Left kidney (tissue), 2 donors: ENCODE results near the gene RAVER2. TPM values are rescaled to one million over a fixed set of nuclear protein-coding genes. Genes with fewer than 3 reads are reported as not detected.
"Not testable (repeated sequence)": the region's sequence is repeated elsewhere in the genome, so short reads cannot be mapped to it uniquely, and the experiment has no call there.

Experiments used
- DNase-seq: peaks from one replicate; pipeline ENCODE4 v3.0.0-alpha.2; 2013
- polyA plus RNA-seq: library from polyadenylated mRNA; unstranded; fragments of 120-200 nt; gene quantifications from one replicate; pipeline ENCODE4 v1.2.1, GENCODE V29; 2013; ENCODE audit not compliant: insufficient read length

The RAVER2 gene
- polyA plus RNA-seq, 1 donor, result 35.0 TPM

DNA sequence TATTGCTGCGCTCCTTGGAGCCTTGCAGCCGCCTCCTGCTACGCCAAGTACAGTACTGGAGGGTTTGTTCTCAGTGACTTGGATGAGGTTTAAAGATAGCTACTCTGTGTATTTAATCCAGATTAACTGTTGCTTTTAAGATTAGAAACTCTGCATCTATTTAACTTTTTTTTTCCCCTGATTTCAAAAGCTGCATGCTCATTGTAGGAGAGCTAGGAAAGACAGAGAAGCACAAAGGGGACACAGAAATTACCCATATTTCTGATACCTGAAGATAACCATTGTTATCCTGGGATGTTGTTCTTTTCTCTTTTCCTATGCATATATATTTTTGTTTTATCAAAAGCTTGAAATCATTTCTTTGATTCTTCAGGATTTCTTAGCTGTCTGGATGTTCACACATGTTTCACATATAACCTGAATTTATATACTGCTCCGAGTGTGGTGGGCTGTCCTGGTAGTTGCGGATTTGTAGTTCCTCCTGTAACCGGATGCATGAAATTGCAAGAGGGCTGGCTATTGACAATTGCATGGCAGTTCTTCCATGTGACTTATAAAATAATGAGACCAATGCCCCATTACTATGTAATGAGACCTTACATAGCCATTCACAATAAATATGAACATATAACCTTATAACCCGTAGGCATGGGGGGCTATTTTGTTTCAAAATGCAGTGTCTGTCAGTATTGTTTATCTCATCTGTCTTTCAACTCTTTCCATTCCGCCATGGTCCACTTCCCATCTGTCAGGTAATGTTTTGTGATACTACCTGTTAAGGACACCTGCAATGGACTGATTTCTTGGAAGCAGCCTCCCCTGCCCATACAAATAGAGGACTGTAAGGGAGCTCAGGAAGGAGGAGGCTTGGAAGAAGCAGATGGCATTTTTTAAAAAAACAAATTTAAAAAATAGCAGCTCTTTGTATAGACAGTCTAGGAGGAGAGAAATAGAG is 1.4 kb downstream of the RAVER2 start:
- DNase-seq, result peak; percentile 12

DNA sequence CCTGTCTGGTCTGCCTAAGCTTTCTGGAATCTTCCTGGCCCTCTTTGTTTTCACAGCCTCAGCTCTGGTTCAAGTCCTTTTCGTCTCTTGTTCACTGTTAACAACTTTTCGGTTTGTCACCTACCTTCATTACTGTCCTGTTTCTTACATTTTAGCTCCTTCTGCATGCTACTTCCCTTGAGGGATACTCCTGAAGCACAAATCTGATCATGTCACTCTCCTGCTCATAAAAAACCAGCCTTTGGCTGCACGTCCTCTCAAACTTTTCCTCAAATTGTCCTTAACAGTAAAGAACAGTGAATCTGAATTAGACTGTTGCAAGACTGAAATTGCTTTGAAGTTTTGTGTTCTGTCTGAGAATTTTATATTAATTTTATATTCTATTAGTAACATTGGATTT is 3.3 kb downstream of the RAVER2 start:
- no peak for DNase-seq

- no peak for DNase-seq
These were observed 3.8 kb downstream of the RAVER2 start for GRCh38 chr1:64748706-64749105.

GRCh38 chr1:64750092-64750491 is 5.2 kb downstream of the RAVER2 start:
- DNase-seq, result no peak

DNA sequence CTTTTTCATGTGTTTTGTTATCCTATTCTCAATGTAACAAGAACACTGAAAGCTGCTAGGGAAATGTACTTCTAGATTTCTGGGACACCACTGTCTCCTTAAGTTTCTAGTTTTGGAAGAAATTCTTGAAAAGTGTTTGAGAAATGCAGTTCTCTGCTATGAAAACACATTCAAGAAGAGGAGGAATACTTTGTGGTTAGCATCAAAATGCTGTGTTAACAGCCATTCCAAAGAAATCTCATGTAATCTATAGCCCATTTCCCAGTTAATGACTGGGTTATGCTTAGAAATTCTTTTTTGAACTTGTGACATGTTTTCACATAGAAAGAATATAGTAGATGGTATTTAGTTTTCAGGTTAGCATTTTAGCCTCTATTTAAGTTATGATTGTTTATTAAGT is 6.0 kb downstream of the RAVER2 start:
- no peak for DNase-seq

DNA sequence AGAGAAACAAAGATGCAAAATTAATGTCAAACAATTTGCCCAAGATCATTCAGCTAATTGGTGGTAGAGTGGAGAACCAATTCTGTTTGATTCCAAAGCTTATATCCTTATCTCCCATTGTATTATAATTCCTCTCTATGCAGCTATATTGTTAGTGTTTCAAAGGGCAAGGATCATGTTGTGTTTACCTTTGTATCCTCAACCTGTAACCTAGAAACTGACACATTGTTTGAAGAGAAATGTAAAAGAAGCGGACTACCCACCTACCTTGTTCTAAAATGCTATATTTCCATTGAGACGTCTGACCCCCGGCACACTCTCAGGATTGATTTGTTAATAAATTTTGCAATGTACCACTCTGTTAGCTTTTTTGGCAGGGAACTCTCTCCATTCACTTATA is 9.3 kb downstream of the RAVER2 start:
- no peak for DNase-seq

DNA sequence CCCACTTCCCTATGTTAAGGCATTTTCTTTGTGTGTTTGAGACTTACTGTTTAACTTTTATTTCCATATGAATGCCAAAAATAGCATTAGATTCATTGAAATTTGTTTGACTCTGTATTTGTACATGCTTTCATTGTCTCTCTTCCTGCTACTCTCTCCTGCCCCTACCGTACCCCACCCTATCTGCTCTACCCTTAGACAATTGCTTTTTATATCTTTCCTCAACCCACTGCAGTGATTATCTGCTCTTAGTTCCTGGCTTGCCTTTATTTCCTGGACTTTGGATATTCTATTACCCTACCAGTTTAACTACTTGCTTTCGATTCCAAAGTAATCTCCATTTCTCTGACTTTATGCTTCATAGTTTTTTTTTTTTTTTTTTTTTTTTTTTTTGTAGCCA is 10.5 kb downstream of the RAVER2 start:
- no peak for DNase-seq

GRCh38 chr1:64756770-64757169 is 11.9 kb downstream of the RAVER2 start:
- DNase-seq, result no peak

- no peak for DNase-seq
These were observed 12.3 kb downstream of the RAVER2 start for GRCh38 chr1:64757213-64757612.

- no peak for DNase-seq
These were observed 13.4 kb downstream of the RAVER2 start for GRCh38 chr1:64758233-64758632.

GRCh38 chr1:64759968-64760367 is 15.1 kb downstream of the RAVER2 start:
- no peak for DNase-seq

DNA sequence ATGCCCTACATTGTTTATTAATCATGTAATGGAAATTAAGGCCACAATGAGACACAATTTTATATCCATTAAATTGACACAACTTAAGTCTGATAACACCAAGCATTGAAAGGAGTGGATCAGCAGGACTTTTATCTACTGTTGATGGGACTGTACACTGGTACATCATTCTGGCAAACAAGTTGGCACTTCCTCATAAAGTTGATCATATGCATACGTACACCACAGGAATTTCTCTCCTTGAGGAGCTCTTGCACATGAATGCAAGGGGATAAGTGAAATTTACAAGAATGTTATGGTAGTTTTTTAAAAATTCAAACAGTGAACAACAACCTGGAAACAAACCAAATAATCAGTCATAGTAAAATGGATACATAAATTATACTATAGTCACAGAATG is 20.1 kb downstream of the RAVER2 start:
- DNase-seq, result no peak

DNA sequence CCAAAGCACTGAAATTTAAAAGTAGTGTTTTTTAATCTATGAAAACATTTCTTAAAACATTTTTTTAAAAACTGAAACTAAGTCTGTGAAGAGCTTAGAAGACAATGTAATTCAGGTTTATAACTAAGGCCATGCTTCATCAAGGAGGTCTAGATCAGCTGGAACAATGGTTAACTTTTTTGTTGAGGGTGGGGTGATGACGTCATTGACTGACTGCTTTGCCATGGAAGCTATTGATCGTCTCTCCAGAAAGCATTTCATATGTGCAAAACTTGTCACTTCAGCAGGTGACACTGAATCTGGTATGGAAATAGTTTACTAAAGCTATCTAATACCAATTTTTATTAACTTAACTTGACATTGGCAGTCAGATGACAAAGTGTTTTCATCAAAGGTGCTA is 21.0 kb downstream of the RAVER2 start:
- DNase-seq, result no peak

DNA sequence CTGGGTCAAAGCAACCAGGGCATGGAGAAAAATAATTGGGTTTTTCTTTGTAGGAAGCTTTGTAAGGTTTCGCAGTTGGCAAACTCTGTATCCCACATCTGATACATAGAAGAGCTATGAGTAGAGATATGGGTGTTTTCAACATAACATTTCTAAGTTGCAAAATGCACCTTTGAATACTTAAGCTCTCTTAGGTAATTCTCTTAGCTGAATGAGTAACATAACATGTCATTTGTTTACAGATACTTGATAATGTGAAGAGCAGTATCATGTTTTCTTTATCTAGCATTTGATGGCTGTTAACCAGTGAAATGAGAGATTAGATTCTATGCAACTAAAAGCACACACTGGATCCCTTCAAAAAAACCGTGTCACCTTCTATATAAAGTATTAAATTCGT is 21.6 kb downstream of the RAVER2 start:
- no peak for DNase-seq

DNA sequence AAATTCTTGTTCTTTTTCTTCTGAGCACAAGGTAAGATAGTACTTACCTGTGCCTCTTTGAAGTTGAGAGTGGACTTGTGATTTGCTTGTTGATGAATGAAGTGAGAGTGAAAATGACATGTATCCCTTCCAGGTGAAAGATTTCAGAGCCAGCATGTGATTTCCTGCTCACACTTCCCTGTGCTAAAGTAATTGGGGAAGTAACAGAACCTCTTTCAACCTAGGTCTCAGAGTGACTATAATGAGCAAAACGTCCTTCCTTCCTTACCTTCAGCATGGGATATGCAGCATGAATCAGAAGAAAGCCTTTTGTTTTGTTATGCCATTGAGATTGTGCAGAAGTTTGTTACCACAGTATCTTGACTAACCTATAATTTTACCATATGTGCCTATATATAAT is 24.6 kb downstream of the RAVER2 start:
- DNase-seq, result no peak

DNA sequence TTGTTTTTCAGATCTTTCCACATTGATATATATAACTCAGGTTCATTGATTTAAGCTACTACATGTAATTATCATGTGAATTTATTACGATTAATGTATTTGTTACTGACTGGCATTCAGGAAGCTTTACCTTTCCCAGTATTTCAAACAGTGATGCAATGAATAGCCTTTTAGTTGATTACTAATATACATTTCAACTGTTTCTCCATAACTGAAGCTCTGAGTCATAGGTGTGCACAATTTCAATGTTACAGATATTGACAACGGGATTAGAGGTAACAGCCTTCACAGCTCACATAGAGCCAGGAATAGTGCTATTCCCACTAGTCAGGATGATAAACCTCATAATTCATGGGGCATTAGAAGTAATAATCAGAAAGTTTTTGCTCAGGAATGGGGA is 25.1 kb downstream of the RAVER2 start:
- DNase-seq, result no peak

DNA sequence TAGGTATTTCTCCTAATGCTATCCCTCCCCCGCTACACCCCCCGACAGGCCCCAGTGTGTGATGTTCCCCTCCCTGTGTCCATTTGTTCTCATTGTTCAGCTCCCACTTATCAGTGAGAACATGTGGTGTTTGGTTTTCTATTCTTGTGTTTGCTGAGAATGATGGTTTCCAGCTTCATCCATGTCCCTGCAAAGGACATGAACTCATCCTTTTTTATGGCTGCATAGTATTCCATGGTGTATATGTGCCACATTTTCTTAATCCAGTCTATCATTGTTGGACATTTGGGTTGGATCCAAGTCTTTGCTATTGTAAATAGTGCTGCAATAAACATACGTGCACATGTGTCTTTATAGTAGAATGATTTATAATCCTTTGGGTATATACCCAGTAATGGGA is 28.4 kb downstream of the RAVER2 start:
- not testable (repeated sequence) for DNase-seq

- DNase-seq, result no peak
These were observed 30.2 kb downstream of the RAVER2 start for GRCh38 chr1:64775113-64775512.

DNA sequence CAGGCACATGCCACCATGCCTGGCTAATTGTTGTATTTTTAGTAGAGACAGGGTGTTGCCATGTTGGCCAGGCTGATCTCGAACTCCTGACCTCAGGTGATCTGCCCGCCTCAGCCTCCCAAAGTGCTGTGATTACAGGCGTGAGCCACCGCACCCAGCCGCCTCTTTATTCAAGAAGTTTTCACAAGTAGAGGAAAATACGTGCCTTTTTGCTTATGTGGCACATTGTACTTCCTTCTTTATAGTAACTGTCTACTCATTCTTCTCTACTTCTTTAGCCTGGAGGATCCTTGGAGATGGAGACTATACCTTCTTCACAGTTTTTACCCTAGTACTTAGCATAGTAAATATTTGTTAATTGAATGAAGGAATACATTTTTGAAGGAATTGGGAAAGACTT is 37.2 kb downstream of the RAVER2 start:
- DNase-seq, result not testable (repeated sequence)

DNA sequence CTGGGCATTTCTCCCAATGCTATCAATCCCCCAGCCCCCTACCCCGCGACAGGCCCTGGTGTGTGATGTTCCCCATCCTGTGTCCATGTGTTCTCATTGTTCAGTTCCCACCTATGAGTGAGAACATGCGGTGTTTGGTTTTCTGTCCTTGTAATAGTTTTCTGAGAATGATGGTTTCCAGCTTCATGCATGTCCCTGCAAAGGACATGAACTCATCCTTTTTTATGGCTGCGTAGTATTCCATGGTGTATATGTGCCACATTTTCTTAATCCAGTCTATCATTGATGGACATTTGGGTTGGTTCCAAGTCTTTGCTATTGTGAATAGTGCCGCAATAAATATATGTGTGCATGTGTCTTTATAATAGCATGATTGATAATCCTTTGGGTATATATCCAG is 38.0 kb downstream of the RAVER2 start:
- DNase-seq, result not testable (repeated sequence)

GRCh38 chr1:64790832-64791487 is 46.1 kb downstream of the RAVER2 start:
- no peak for DNase-seq

DNA sequence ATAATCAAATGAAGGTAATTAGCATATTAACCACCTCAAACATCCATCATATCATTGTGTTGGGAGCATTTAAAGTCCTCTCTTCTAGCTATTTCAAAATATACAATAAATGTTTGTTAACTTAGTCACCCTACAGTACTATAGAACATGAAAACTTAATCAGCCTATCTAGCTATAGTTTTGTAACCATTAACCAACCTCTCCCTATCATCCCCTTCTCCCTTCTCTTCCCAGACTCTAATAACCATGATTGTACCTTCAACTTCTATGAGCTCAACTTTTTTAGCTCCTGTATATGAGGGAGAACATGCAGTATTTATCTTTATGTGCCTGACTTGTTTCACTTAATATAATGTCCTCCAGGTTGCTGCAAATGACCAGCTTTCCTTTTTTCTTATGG is 54.0 kb downstream of the RAVER2 start:
- no peak for DNase-seq

DNA sequence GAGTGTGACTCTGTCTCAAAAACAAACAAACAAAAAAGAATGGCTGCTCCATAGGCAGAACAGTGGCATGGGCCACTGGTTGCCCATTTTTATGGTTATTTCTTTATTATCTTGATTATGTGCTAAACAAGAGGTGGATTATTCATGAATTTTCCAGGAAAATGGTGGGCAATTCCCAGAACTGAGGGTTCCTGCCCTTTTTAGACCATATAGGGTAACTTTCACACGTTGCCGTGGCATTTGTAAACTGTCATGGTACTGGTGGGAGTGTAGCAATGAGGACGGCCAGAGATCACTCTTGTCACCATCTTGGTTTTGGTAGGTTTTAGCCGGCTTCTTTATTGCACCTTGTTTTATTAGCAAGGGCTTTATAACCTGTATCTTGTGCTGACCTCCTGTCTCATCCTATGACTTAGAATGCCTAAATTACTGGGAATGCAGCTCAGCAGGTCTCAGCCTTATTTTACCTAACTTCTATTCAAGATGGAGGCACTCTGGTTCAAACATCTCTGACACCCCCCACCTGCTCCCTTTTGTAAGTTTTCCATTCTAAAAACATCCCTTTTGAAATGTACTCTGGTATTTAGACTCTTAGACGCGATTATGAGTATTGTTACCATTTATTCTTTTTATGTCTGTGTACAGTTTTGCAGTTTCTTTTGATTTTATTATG is 57.1 kb downstream of the RAVER2 start:
- DNase-seq, result no peak
